Osteocyte (in vitro differentiated cells): ENCODE measurements around the gene NRCAM. TPM values are rescaled to one million over a fixed set of nuclear protein-coding genes. Genes with fewer than 3 reads are reported as not detected.

Source experiments
- DNase-seq: peaks from one replicate; pipeline ENCODE4 v3.0.0; 2021; ENCODE audit warnings: mixed read lengths; ENCODE audit not compliant: unreplicated experiment; ENCODE audit errors: extremely low spot score
- H3K27ac Mint-ChIP-seq: one replicate; pipeline ENCODE4 v1.8.0; 2021; ENCODE audit warnings: mild to moderate bottlenecking, mixed read lengths; ENCODE audit not compliant: unreplicated experiment
- H3K27me3 Mint-ChIP-seq: one replicate; pipeline ENCODE4 v1.8.0; 2021; ENCODE audit warnings: mixed read lengths; ENCODE audit not compliant: unreplicated experiment
- H3K36me3 Mint-ChIP-seq: one replicate; pipeline ENCODE4 v1.8.0; 2021; ENCODE audit warnings: mixed read lengths; ENCODE audit not compliant: unreplicated experiment
- H3K4me1 Mint-ChIP-seq: one replicate; pipeline ENCODE4 v1.8.0; 2021; ENCODE audit warnings: mixed read lengths; ENCODE audit not compliant: unreplicated experiment
- H3K4me3 Mint-ChIP-seq: one replicate; pipeline ENCODE4 v1.8.0; 2021; ENCODE audit warnings: mild to moderate bottlenecking, moderate library complexity, mixed read lengths; ENCODE audit not compliant: unreplicated experiment
- H3K9me3 Mint-ChIP-seq: one replicate; pipeline ENCODE4 v1.8.0; 2021; ENCODE audit warnings: mixed read lengths; ENCODE audit not compliant: unreplicated experiment
- total RNA-seq: library from RNA; stranded (reverse); gene quantifications from 2 replicates; pipeline ENCODE4 v1.2.1, GENCODE V29; 2021
- TF ChIP-seq, protein P1 (sequence below): fragments of 200-600 bp; sonication (generic); IDR thresholded peaks from 2 replicates; pipeline ENCODE4 v1.5.0; 2021; ENCODE audit warnings: antibody characterized with exemption, mild to moderate bottlenecking, moderate library complexity

Gene NRCAM
- total RNA-seq, 1 donor from 2014 or later, result 81.8 TPM

DNA sequence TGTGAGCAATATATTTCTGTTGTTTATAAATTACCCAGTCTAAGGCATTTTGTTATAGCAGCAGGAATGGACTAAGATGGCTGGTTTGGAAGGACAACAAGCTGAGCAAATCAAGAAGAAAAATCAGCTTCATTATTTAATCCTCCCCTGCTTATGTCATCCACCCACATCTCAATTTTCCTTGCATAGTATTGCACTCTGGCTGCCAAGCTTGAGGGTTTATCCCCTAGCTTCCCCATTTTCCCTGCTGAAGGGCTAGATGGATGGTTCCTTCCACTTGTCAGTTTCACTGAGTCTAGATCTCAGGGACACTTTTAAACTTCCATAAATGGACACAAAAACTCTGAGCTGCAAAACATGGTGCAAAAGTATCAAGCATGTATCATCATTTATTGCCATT, 250.9 kb downstream of the NRCAM start:
- DNase-seq, result no peak
- no peak overlapping the region for H3K27ac Mint-ChIP-seq
- TF ChIP-seq, protein P1, sequence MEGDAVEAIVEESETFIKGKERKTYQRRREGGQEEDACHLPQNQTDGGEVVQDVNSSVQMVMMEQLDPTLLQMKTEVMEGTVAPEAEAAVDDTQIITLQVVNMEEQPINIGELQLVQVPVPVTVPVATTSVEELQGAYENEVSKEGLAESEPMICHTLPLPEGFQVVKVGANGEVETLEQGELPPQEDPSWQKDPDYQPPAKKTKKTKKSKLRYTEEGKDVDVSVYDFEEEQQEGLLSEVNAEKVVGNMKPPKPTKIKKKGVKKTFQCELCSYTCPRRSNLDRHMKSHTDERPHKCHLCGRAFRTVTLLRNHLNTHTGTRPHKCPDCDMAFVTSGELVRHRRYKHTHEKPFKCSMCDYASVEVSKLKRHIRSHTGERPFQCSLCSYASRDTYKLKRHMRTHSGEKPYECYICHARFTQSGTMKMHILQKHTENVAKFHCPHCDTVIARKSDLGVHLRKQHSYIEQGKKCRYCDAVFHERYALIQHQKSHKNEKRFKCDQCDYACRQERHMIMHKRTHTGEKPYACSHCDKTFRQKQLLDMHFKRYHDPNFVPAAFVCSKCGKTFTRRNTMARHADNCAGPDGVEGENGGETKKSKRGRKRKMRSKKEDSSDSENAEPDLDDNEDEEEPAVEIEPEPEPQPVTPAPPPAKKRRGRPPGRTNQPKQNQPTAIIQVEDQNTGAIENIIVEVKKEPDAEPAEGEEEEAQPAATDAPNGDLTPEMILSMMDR, result no peak
- no peaks in the 10 kb centered on the region for H3K9me3 Mint-ChIP-seq
- no peaks in the 10 kb centered on the region for H3K27me3 Mint-ChIP-seq
- H3K4me3 Mint-ChIP-seq, result no peak overlapping the region
- peaks cover 15% of the 10 kb centered on the region for H3K4me1 Mint-ChIP-seq
- peaks cover 21% of the 10 kb centered on the region for H3K36me3 Mint-ChIP-seq

DNA sequence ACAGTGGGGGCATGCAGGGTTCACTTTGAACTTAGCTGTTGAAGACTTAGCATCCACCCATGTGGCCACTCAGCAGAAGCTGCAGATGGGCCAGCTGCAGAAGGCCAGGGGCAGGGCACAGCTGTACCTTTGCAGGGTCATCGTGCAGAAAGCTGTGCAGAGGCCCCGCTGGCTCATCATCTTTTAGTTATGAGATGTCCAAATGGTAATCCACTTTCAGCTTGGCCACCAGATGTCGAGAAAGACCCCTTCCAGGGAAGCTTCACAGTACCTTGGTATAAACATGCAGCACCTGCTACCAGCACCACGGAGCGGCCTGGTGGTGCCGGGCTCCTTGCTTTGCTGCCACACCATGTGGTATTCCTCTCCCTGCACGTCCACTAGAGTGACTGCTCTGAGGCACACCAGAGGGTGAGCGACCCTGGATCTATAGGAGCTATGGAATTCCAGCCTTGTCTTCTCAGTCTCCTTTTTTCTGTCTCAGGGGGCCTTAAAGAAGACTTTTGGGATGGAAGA, 251.9 kb downstream of the NRCAM start:
- no peak for DNase-seq
- no peak overlapping the region for H3K27ac Mint-ChIP-seq
- peaks cover 22% of the 10 kb centered on the region for H3K36me3 Mint-ChIP-seq
- no peak overlapping the region for H3K4me3 Mint-ChIP-seq
- no peaks in the 10 kb centered on the region for H3K9me3 Mint-ChIP-seq
- H3K4me1 Mint-ChIP-seq, result peaks cover 15% of the 10 kb centered on the region
- no peaks in the 10 kb centered on the region for H3K27me3 Mint-ChIP-seq
- TF ChIP-seq, protein P1, result no peak

DNA sequence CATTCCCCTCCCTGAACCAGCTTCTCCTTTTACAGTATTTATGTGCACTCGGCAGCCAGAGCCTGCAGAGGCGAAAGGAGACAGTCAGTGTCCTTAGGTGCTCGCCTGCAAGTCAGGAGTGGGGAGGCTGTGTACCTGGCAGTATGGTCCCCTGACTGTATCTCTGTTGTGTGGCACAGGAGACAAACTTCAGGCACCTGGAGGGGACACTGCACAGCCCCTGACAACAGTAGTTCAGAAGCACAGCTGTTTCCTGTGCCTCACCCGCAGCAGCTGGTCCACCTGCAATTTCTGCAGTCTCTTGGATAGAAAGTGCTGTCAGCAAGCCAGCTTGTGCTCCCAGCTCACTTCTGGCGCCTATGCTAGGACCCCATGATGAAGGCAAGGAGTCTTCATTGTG, 252.7 kb downstream of the NRCAM start:
- H3K4me3 Mint-ChIP-seq, result no peak overlapping the region
- DNase-seq, result no peak
- TF ChIP-seq, protein P1, result no peak
- H3K4me1 Mint-ChIP-seq, result peaks cover 15% of the 10 kb centered on the region
- peaks cover 20% of the 10 kb centered on the region for H3K36me3 Mint-ChIP-seq
- no peak overlapping the region for H3K27ac Mint-ChIP-seq
- no peaks in the 10 kb centered on the region for H3K27me3 Mint-ChIP-seq
- H3K9me3 Mint-ChIP-seq, result no peaks in the 10 kb centered on the region

DNA sequence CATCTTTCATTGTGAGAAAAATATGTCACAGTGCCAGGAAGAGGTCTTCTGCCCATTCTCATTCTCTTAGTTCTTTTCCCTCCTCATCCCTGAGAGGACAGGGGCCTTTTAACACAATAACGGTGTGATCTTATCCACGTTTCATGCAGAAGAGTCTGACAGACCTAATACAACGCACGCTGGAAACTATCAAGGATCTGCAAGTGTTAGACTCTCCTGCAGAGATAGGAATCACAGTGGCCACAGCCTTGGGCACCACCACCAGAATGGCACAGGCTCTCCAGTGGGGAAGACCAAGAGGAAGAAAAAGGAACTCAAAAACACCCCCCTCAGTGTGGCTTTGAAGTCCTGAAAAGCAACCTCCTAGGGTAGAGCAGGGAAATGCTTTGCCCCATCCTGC, 253.5 kb downstream of the NRCAM start:
- Mint-ChIP-seq H3K27ac (no peak overlapping the region), H3K27me3 (no peaks in the 10 kb centered on the region)
- DNase-seq, result no peak

DNA sequence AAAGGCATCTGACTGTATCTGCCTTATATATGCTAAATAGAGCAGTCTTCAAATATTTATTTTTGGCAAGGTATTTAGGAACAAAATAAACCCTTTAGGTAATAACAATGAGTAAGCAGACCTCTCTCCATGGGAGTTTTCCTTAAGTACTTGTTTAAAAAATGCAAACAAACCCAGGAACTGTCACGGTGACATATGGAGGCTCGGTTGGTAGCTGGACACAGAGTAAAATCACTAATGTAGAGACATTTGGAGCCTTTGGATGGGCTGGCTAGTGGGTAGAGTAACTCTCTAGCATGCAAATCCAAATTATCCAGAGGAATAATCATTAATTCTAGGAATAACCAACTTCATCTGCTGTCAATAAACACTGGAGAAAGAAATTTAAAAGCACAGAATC, 254.5 kb downstream of the NRCAM start:
- no peak overlapping the region for H3K27ac Mint-ChIP-seq
- no peak overlapping the region for H3K4me3 Mint-ChIP-seq
- TF ChIP-seq, protein P1, result no peak
- H3K9me3 Mint-ChIP-seq, result no peaks in the 10 kb centered on the region
- no peak for DNase-seq
- H3K4me1 Mint-ChIP-seq, result peaks cover 25% of the 10 kb centered on the region
- H3K36me3 Mint-ChIP-seq, result peaks cover 20% of the 10 kb centered on the region
- H3K27me3 Mint-ChIP-seq, result no peaks in the 10 kb centered on the region

More for the DNA sequence above, 253.5 kb downstream of the NRCAM start:
- Mint-ChIP-seq H3K9me3 (no peaks in the 10 kb centered on the region), H3K36me3 (peaks cover 20% of the 10 kb centered on the region), H3K4me3 (no peak overlapping the region), H3K4me1 (peaks cover 17% of the 10 kb centered on the region)
- TF ChIP-seq, protein P1, result no peak
